ENCODE measurements around the gene SLIT1.

SLIT1 gene

DNA sequence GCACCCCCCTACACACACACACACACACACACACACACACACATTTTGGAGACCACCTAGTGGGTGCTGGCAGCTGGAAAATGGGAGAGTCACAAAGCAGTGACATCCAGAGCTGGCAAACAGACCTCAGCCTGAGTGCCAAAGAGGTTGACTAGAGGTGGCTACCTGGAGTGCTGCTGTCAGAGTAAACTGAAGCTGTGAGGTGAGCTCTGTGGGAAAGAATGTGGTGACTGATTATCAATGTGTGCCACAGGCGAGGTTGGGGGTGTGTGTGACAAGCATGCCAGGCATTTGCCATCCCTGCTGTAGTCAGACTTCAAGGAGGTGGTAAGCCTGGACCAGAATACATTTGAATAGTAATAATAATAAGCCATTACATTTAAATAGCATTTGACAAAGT, 120.6 kb downstream of the SLIT1 start:
- FAIRE-seq (no peak), DNase-seq (ENCODE audit: low spot score) (peak; percentile 44)

DNA sequence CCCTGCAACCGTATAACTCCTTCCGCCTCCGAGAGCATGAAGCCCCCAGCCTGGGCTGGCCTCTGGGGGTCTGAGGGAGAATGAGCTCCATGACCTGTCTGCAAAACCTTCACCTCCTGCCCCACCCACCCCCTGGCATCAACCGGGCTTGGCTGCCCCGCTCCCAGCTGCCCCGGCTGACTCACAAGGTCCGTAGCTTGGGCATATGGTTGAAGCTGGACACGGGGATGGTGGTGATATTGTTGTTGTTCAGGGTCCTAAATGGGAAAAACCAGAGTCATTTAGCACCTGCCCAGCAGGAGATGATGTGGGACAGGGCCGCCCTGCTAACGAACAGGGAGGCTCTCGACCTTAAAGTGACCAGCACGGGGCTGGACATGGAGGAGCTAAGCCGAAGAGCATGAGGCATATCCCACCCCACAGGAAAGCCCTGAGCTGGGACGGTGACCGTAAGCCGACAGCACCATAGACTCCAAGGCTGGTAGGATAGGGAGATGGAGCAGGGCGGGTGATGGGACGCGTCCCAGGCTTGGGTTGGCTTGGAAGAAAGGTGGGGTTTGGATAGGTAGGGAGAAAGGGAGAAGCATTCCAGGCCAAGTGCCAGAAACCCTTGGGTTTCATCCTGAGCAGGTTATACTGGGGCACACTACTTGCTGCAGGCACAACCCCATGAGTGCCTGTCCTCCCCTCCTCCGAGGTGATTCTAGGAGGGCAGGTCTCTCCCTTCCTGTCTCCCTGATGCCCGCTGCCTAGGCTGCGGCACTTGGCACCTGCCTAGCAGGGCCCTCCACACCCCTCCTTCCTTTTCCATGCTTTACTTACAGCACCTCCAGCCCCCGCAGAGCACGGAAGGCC, 121.5 kb downstream of the SLIT1 start:
- DNase-seq (ENCODE audit: low spot score) (no peak), FAIRE-seq (no peak)

DNA sequence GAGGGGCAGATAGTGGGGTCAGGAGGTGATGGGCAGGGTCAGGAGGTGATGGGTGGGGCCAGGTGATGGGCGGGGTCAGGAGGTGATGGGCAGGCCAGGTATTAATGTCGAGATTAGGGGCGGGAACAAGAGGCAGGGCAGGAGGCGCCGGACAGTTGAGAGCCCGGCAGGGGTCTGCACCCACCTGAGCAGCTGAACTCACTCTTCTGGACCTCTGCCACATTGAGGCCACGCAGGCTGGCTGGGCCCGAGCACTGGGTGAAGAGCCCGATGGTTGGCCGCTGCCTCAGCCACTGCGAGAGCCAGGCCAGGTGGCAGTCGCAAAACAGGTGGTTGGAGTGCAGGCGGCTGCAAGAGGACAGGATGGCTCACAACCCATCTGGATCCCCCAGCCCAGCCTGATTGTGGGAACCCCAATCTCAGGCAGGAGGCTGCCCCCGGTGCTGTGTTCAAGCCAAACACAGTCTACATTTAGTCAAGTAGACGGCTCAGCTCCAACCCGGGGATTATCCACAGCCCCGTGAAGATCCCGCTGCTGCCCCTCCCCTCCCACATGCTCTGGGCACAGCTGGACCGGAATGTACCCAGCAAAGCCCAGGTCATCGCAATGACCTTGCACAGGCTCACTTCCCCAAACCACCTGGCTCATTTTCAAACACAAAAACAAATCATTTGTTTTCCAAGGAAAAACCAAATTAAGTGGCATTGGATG, 122.3 kb downstream of the SLIT1 start:
- FAIRE-seq = no peak

DNA sequence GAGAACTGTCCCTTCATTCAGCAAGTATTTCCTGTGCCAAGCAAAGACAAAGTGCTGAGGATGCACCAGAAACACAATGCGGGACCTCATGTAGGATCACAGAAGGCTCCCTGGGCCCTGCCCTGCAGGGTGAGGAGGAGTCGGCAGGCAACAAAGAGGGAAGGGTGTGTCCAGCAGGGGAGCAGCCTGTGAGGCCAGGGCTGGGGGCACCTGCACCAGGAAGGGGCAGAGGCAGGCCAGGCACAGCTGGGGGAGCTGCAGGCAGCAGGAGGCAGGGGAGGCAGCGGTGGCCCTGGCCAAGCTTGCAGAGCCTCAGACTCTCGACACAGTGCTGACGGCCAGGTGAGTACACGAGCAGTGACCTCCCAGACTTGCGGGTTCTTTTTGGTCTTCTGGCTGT, 123.3 kb downstream of the SLIT1 start:
- DNase-seq (ENCODE audit: low spot score) (no peak), FAIRE-seq (no peak)

More for the DNA sequence above, 122.3 kb downstream of the SLIT1 start:
- DNase-seq (ENCODE audit: low spot score) = no peak

DNA sequence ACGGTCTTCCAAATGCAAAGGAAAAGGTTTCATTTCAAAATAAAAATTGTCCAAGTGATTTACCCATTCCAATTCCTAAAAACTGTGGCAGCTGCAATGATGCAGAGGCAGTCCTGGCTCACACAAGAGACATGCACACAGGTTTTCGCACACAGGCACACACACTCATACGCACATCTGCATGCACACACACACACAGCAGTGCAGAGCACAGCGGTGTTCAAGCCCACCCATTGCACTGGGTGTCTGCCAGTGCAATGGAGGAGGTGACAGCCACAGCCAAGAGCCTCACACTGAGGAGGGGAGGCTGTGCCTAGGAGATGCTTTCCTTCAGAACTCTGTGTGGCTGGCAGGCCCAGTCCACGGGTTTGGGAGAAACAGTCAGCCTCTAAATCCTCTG, 123.7 kb downstream of the SLIT1 start:
- FAIRE-seq = peak; percentile 42
- no peak for DNase-seq (ENCODE audit: low spot score)

DNA sequence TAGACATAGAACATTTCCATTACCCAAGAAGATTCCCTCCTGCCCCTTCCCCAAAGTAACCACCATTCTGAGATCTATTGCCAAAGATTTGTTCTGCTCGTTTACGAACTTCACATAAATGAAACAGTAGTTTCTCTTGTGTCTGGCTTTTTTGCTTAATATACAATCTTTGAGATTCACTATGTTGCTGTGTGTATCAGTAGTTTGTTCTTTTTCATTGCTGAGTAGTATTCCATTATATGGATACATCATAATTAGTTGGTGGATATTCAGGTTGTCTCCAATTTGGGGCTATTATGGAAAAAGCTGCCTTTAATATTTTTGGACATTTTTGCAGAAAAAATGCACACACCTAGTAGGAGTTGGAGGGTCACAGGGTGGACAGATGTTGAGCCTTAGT, 124.3 kb downstream of the SLIT1 start:
- no peak for DNase-seq (ENCODE audit: low spot score)
- no peak for FAIRE-seq

DNA sequence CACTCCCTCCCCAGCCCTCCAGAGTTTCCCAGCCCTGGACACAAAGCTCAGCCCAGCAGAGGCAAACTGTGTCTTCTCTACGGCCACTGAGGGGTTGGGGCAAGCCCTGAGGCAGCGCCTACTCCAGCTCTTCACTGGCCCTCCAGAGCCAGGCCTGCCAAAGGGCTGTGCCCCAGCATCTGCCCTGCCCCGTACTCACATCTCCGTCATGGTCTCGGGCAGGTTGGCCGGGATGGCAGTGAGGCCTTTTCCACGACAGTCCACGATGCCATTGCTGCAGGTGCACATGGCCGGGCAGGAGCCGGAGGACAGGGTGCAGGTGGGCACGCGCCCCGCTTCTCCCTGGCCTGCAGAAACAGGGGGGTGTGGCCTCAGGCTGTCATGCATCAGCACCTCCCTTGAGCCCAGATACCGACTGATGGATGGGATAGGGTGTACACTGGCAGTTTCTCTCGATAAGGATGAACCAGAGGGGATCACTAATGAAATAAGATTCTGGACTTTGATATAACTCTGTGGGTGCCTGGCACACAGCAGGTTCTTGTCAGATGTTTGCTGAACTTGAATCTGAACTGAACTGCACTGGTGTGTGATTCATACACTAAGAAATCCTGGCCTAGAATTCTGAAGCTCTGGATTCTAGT, 125.2 kb downstream of the SLIT1 start:
- no peak for DNase-seq (ENCODE audit: low spot score)
- FAIRE-seq = no peak

DNA sequence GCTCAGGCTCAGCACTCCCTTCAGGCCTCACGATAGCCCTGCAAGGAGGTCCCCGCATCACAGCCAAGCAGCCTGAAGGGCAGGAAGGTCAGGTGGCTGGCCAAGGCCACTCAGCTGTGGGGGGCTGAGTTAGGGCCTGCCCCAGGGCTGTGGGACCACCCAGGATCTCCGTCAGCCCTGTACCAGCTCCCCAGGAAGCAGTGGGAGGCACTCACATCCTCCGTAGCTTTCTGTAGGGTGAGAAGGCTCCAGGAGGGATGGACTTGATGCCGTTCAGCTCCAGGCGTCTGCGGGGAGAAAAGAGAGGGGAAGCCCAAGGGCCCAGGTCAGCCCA, 125.9 kb downstream of the SLIT1 start:
- no peak for DNase-seq (ENCODE audit: low spot score)
- FAIRE-seq = no peak

DNA sequence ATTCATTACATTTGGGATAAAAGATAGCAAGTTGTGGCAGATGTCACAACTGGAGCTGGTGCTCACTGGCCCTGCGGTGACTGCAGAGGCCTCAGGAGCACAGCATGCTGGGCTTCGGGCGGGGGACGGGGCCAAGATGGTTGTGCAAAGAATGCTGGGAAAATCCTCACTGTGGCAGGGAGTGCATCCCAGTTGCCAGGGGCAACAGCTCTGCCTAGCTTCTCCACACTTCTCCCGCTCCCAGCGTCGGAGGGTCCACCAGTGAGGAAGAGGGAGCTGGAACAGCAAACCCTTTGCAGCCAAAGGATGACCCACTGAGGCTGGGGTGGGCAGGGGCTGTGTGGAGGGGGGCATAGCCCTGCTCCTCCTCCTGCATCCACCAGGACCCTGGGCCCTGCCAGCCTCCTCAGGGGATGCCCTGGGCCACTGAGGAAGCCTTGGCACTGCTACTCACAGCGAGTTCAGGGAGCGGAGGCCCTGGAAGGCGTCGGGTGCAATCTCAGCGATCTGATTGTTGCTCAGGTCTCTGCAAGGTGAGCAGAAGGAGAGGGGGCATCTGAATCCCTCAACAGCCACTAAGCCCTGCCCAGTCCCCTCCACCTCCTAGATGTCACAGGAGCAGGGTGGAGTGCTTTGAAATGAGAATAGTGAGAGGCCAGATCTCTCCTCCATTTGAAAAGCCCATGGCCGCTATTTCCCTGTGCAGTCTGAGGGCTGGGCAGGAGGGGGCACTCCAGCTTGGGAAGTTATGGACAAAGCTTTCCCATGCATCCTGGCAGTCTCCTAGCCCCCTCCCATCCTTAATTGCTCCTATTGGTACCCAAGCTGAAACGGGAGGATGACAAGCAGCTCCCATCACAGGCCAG, 126.5 kb downstream of the SLIT1 start:
- no peak for DNase-seq (ENCODE audit: low spot score)
- FAIRE-seq = no peak

DNA sequence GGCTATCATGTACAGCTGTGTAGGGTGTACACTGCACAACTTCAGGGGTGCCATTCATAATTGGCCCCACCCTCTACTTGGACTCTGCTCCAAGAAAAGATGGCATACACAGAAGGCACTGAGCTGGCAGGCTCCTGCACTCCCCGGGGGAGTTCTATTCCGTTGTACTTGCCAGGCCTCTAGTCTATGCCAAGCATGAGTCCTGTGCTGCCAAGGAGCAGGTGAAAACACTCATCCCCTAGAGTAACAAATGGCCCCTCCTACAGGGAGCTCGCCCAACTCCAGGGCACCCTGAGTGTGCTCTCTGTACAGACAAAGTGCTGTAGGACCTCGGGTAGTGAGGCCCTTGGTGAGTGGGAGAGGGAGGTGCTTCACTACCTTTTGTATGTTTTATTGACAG, 127.2 kb downstream of the SLIT1 start:
- no peak for DNase-seq (ENCODE audit: low spot score)
- no peak for FAIRE-seq

DNA sequence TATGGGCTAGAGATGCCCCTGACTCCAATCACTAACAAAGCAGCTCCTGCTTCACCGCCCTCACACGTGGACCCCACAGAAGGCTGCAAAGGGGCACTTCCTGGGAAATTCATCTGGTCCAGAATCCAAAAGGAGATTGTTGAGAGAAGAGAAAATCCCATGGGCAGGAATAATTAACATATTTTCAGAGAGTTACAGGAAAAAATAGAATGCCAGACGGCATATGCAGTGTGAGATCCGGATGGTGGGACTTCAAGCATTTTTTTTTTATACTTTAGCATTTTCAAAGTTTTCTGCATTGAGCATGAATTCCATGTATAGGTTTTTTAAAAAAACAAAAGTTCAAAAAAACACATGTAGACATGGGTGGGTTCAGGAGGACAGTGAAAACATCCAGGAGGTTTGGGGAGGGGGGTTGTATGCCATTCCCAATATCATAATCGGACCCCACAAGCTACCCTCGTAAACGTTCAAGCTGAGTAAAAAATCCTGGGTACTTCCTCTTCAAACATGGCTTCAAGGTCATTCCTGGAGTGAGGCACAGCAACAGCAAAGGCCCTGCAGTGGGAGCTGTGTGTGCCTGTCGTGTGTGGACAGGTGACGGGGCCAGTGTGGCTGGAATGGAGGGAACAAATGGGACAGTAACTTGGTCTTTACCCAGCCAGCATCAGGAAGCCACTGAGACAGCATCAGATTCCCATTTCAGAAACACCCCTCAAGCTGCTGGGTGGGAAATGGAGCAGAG, 128.1 kb downstream of the SLIT1 start:
- FAIRE-seq = no peak

DNA sequence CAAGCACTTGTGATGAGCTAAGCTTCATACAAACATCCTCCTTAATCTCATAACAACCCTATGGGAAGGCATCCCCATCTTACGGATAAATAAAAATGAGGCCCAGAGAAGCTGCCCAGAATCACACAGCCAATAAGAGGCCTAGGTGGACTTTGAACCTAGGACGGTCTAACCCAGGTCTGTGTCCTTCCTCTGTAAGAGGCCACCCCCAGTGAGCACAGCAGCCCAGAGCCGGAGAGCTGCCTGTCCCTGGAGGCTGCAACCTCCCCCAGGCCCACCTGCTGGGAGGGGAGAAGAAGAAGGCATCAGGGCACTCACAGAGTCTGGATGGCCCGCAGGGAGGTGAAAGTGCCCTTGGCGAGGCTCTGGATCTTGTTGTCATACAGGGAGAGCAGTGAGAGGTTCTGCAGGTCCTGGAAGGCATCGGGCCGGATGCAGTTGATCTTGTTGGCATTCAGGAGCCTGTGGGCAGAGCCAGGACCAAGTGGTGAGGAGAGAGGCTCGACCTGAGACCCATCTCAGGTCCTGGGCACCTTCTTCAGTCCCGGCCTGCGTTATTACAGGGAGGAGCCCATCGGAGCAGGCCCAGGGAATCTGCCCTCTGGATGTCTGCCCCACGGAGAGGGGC, 129.6 kb downstream of the SLIT1 start:
- no peak for FAIRE-seq
- no peak for DNase-seq (ENCODE audit: low spot score)

More for the DNA sequence above, 128.1 kb downstream of the SLIT1 start:
- no peak for DNase-seq (ENCODE audit: low spot score)

DNA sequence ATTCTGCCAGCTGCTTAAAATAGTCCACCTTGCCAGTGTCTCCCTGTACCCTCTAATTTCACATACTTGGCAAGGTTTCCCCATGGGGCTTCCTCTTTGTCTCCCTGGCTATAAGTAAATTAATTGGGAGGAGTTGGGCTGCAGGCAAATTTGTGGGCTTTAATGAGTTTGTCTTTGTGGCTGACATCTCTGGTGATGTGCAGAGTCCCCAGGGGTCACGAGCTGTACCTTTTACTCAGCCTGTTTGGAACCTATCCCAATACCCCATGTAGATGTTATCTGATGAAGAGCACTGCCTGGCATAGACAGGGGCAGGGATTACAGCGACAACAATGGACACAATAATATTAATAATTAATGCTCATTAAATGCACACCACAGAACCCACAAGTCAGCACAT, 132.5 kb downstream of the SLIT1 start:
- no peak for FAIRE-seq
- DNase-seq (ENCODE audit: low spot score) = no peak

DNA sequence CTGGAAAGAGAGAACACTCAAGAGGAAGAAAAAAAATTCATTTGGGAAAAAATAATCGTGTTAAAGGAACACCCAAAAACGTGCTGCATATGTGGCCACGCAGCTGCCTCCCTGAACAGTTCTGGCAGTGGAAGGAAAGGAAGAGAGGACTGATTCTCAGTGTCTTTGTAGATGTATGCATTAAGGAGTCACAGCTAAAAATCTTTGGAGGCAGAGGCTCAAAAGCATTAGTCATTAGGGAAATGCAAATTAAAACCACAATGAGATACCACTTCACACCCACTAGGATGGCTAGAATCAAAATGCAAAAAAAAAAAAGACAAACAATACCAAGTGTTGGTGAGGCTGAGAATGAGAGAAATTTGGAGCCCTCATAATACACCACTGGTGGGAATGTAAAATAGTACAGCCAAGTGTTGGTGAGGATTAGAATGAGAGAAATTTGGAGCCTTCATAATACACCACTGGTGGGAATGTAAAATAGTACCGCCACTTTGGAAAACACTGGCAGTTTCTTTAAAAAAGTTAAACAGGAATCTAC, 134.7 kb downstream of the SLIT1 start:
- DNase-seq (ENCODE audit: low spot score) (no peak), FAIRE-seq (no peak)

DNA sequence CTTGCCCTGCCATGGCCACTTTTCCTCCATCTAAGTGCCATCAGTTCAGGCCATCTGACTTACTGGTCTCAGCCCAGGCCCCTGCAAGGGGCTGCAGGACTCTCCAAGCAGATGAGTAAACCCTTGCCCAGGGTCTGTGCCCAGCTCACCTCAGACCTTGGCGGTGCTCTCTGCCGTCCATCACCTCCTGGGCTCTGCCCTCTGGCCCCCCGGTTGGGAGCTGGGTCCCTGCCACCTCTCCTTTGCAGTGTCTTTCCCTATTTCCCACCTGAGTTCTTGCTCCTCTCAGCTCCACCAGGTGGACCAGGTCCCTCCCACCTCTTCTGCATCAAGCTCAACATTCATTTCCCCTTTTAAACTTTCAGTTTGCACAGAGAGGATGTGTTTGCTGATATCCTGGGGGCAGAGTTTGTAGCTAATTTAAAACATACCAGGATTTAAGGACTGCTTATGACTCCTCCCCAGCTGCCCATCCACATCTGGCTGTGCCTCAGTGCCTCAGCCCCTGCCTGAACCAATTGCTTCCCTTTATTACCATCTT, 135.5 kb downstream of the SLIT1 start:
- FAIRE-seq (no peak), DNase-seq (ENCODE audit: low spot score) (no peak)

DNA sequence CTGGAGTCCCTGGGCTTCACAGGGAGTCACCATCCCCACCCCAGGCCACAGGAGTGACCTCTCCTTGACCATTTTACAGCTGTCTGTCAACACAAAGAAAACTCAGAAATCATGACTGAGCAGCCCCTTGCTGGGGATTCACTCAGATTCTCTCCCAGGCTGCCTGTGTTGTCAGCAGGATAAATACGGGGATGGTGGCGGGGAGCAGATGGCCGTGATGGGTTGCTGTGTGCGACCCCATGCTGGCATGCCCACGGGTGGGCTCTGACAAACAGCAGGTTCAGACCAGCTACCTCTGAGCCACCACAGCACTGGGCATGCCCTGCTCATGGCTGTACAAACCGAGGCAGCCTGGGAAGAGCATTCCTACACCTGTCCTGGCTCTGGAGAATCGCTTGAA, 136.1 kb downstream of the SLIT1 start:
- no peak for FAIRE-seq
- DNase-seq (ENCODE audit: low spot score) = no peak

DNA sequence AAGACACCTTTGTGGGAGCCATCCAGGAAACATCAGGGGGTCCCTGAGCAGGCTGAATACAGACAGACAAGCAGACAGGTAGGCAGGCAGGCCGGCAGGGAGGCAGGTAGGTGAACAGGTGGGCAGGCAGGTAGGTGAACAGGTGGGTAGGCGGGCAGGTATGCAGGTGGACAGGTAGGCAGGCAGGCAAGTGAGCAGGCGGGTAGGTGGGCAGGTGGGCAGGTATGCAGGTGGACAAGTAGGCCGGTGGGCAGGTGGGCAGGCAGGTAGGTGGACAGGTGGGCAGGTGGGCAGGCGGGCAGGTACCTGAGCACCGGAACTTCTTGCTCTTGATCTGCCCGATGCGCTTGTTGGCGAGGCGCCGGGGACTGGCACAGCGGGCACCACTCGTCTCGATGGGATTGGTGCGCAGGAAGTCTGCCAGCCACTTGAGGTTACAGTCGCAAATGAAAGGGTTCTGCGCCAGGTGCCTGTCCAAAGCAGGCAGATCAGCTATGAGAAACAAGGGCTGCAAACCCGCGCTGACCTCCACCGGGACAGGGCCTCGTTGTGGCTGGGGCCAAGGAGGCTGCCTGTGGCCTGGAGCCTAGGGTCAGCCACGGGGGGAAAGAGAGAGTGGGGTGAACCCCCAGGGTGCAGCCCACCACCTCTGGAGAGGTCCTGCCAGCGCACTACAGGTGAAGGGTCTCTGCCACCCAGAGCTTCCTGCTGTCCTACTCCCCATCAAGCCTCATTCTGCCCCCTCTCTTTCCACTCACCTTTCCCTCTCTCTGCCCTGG, 136.9 kb downstream of the SLIT1 start:
- no peak for DNase-seq (ENCODE audit: low spot score)

DNA sequence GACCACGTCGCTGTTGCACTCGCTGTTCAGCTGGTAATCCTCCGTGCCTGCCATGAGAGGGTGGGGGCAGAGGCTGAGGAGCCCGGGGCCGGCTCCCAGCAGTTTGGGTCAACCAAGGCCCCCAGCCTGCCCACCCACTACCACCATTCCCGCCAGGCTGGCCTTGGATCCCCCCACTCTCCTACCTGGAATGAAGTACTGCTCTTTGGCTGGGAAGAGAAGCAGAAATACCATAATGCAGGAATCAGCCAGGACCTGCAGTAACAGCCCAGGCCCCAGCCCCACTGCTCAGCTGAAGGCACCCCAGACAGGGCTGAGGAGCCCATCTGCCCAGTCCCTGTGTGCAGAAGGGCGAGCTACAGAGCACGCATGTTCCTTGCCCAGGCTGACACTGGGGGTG, 138.0 kb downstream of the SLIT1 start:
- DNase-seq (ENCODE audit: low spot score) (no peak), FAIRE-seq (no peak)

More for the DNA sequence above, 136.9 kb downstream of the SLIT1 start:
- no peak for FAIRE-seq

Measured in urothelium cell line (cell line).